NCI-H187 treated with DMSO at 0.1 percent for 48 hours (cell line): ENCODE results near the gene ANKRD13B.

Source experiments
- DNase-seq: peaks from one replicate; lab custom pipeline; 2025; lab: John Stamatoyannopoulos, UW

The ANKRD13B gene

DNA sequence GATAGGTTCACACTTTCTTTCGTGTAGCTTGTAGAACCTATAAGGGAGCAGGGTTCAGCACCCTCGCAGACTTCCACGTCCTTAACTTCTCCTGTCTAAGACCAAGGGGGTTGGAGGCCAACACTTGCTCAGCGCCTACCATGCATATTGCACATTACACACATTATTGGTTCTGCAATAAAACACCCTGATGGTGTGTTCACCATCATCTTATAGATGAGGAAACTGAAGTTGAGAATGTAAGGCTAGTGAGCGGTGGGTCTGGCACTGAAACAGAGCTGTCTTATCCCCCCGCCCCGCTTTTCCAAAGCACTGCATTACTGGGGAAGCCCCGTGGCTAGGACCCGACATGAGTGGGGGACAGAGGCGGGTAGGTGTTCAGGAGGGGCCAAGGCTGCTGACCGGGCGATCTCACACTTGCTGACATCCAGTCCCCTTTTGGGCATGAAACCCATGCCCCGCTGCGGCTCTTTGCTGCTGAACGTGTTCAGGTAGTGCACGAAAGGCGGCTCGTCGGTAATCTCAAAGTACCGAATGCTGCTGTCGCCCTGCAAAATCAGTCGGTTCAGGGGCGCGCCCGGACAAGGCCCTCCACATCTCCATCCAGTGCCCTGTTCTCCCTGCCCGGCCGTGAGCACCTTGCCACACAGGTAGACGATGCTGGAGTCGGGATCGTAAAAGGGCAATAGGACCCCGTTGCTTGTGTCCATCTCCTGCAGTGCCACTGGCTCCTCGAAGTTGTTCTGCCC, 23.5 kb downstream of the ANKRD13B start:
- no peak for DNase-seq

DNA sequence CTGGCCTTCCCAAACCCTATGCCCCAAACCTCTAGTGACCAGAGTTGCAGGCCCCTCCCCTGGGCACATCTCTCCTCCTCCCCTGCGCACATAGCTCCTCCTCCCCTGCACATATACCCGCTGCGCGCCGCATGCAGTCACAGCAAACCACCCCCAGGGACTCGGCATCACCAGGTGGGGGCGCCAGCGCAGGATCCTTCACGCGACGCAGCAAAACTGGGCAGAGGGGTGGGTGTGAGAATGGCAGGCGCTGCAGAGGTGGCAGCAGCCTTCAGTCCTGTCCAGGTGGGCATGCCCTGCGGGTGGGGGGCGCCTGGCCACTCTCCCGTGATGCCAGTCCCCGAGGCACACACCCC, 24.2 kb downstream of the ANKRD13B start:
- DNase-seq = no peak

DNA sequence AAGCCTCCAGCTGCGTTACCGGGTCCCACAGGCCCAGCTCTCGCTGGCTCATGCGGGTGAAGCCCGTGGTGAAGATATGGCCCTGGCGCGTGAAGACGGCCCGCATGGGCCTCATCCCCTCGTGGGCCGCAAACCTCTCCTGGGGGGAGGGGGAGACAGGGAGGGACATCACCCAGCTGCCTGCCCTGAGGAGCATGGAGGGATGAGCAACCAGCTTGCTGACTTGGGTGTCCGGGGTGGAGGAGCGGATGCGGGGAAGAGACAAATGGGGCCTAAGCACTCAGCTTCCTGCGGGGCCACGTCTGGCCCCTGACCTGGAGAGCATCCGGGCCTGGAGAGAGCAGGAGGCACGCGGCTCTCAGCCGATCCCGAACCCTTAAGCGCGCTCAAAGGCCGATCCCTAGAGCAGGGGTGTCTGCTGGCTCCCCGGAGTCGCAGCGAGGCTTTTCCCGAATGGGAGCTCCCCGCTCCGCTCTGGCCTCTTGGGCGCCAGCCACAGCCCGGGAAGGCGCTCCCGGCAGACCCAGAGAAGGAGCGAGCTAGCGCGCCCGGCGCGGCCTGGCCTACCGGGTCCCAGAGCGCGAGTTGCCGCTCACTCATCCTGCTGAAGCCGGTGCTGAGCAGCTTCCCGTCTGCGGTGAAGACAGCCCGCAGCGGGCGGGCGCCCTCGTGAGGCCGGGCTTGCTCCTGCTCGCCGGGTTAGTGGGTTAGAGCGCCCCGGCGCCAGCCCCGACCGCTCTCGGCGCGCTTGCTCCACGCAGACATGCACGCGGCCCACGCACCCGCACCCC, 24.7 kb downstream of the ANKRD13B start:
- DNase-seq = no peak

DNA sequence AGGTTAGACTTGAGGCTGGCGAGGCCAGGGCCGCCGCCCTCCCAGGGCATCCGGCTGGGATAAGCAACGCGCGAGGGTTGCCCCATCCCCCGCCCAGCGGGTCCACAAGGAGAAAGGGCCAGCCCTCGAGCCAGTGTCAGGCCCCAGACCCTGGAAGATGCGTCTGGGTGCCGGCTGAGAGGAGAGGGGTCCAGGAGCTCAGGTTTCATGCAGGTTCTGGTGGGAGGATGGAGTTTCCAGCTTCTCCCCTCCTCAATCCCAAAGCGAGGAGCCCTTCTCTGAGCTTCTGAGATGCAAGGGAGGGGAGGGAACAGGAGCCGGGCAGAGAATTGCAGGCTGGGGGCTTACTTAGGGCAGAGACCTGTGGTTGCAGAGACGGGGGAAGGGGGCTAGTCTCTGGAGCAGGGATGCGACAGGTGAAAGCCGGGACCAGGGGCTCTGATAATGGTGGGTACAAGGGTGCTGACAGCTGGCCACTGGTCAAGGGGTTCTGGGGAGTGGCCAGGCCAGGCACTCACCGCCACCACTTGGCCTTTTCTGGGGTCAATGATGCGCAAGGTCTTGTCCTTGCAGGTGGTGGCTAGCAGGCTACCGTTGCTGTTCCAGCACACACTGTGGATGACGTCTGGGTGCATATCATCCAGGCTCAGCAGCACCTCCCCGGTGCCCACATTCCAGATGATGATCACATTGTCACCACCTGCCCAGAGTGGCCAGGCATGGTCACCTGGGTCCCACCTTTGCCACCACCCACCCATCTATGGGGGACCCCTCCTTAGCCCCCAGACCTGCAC, 25.5 kb downstream of the ANKRD13B start:
- DNase-seq = no peak

DNA sequence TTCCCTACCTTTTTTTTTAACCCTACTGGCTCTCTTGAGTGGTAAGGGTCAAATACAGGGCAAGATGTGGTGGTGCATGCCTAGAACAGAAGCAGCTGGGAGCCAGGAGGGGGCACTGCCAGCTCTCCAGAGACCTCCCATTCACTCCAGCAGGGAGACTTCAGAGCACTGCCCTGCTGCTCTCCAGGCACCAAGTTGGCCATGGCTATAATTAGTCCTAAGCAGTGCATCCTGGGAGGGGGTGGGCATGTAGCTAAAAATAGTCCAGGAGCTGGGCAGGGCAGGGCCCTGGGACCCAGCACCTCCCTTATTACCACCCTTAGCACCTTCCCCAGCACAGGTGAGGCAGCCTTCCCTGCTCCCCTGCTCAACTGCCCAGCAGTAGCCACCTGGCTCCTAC, 26.3 kb downstream of the ANKRD13B start:
- no peak for DNase-seq

DNA sequence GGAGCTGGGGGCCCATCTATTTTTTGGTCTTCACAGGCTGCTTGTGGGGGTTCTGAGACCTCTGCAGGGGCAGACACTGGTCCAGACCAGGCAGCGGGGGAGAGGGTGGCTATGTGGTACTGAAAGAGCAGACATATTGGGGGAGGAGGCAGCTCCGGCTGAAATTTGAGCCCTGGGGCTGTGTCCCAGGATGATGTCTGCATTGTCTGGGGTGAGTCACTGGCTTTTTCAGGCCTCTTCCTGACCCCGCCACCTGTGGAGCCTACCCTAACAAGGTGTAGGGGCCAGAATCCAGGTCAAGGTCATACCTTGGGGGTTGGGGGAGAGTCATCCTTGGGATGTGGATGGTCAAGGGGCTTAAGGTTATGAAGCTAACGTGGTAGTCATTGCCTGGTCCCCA, 27.3 kb downstream of the ANKRD13B start:
- DNase-seq = no peak

DNA sequence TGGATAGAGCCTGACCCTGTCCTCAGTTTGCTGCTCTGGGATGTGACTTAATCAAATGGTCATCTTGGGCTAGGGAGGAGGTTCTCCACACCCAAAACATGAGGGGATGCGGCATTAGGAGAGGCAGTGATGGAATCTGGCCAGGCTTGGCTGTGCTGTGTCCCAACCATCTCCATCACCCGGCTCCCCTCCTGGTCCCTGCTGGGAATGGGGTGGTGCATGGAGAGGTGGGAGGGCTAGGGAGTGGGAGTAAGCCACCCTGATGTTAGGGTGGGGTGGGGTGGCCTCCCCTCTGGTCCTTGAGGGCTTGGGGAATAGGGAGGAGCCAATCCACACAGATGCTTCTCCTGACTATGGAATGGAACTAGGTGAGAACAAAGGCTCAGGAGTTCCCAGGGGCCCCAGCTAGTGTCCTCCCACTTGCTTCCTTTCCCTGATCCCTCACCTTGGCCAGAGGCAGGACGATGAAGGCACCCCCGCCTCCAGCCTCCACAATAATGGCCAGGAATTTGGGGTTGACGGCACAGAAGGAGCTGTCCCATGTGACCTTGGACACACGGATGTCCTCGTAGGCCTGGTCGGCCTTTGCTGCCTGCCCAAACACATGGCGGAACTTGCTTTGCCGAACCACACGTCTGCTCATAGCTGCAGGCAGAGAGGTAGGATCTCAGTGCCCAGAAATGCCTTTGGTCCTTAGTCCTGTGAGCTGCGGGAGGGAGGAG, 28.0 kb downstream of the ANKRD13B start:
- DNase-seq = no peak

DNA sequence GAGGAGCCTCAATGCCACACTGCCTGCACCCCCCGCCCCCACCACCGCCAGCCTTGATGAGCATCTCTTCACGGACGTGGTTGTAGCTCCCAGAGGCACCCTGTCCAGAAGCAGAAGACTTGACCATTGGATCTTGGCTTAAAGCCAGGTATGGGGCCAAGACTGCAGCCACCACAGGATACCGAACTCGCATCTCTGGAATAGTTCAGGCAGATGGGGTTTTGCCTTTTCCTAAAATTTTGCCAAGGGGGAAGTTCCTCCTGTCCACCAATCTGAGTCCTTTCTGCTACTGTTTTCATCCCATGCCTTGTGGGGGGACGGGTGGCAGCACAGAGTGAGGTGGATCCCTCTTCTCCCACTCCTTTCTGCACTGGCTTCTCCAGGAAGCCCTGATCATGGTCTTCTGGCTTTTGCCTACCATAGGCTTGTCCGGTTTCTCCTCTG, 28.8 kb downstream of the ANKRD13B start:
- DNase-seq = no peak

DNA sequence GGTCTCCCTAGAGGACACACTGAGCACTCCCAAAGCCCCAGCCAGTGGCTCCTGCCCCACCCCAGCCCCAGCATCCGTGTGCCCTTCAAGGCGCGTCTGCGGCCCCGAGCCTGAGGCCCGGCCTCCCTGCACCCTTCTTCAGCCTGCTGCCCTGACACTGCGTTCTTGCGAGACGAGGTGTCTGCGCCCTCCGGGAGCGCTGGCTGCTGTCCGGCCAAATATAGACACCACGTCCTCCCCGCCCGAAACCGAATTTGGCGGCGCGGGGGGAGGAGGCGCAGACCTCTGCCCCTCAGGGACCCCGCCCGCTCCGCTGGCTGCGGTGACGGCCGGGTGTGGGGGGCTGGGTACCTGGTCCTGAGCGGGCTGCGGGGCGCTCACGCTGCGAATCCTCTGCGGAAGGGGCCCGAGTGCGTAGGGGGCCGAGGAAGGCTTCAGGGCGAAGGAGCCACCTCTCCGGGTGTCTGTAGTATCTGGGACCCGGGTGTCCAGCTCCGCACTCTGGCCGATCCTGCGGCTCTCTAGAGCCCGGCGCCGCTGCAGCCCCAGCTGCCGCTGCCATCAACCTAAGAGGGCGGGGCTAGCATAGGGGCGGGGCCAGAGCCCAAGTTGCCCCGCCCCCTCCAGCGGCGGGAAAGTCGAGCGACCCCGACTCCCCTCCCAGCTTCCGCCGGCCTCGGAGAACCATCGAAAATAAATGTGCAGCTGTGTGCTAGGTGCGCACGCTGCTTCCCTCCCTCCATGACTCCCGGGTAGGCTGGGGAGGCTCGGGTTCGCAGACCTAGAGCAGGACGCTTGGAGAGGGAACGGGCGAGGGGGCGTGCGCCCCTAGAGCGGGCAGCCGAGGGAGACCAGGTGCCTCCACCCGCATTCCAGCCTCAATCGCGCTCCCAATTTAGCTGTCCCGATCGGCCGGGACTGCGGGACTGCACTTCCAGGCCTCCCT, 29.7 kb downstream of the ANKRD13B start, which contains the start of gene CORO6:
Gene CORO6, minus strand, starts transcription at position 576 of the 946 bp plus-strand sequence. CDS start 1,491 bp downstream, outside the sequence.
- no peak for DNase-seq

DNA sequence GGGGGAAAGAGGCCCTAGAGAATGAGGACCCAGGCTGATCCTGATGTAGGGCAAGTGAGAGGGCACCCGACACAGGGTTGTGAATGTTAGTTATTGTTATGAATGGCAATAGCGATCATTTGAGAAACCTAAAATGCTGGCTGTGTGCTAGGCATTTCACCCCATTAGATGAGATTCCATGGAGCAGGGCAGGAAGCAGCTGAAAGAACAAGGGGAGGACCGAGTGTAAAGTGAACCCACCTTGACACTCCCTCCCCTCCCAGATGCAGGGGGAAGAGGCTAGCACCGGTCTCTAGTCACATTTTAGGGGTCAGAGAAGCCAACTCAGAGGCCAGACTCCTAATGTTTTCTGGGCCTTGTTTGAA, 30.3 kb downstream of the ANKRD13B start:
- no peak for DNase-seq

DNA sequence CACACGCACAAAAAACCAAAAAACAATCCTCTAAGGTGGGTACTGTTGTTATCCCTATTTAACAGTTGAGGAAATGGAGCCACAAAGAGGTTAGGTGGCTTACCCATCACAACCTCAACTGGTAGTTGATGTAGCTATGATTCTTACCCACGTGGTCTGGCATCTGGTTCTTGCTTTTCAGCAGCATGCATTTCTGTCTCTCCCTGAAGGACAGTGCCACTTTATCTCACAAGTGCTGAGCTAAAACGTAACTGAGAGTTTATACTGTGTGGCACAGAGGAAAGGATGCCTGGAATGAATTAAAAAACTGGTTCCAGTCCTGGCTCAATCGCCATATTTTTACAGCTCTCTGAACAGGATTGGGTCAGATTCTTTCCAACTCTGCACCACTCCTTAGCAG, 31.7 kb downstream of the ANKRD13B start:
- DNase-seq = no peak

DNA sequence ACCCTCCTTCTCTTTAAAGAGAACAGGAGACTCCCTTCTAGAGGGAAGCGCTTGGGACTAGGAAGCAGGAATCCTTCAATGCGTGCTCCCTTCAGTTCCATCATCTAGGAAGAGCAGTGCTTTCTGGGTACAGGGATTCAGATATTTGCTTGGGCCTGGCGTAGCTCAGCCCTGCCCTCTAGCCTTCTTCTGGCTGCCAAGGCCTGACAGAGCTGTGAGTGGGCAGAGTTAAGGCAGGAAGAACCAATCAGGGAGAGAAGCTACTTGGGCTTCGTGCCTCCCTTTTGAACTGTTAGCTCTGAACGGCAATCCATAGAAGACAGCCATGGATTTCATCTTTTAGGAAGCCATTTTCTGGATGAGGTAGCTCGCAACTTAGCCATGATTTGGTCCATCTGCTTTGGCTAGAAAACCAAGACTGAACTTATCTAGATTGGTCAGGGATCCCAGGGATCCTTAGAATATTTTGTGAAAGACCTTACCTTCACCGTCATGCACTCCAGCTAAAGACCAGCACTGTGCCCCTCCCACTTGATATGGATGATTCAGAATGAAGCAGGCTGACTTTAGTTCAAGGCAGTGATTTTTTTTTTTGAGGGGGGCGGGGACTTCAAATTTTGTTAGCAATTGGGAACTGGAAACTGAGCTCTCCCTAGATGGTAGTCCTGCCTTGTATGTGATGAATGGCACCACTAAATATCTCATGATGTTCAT, 32.3 kb downstream of the ANKRD13B start:
- DNase-seq = no peak

DNA sequence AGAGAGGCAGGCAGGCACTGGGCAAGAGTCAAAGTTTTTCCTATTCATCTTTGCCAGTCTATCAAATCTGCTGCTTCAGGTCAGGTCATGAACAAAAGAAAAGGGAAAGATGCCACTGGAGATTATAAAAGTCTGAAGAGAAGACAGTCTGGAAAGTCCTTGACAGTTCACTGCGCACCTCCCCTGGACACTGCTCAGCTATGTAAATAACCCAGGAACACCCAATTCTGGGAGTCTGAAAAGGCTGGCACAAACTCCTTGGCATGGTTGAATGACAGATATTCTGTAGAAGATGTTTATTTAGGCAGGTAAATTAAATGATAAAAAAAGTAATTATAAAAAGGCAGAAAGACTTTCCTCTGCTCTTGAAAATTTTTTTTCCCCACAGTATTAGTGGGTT, 35.0 kb downstream of the ANKRD13B start:
- DNase-seq = no peak

DNA sequence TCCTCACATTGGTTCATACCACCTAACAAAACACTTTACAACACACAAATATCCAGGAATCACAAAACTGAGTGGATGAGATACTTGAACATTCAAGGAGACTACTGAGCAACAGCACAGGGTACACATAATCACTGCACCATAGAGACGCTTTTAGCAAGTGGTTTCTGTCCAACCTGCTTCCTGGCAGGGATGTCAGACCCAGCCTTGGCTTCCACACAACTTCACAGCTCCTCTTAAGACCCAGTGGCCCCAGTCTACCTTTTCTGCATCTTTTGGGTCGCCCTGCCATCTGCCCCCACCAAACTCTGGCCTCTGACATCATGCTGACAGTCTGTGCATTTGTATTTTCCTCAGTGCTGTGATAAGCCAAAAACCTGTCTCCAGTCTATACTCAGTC, 35.7 kb downstream of the ANKRD13B start:
- DNase-seq = no peak

DNA sequence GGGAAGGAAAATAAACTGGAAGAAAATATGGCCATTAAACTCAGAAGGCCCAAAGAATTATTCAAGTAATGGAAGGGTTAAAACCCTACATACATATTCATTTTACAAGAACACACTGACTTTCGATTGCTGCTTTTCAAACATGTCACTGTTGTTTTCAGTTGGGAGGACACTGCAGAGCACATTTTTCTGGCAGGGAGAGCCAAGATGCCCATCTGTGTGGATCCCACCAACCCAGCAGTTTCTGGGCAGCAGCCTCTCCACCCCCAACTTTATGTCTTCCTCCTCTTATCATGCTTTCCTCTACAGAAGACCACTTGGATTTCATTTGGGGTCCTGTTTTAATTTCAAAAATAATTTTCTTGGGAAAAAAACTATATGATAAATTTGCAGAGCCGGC, 36.9 kb downstream of the ANKRD13B start:
- DNase-seq = no peak

DNA sequence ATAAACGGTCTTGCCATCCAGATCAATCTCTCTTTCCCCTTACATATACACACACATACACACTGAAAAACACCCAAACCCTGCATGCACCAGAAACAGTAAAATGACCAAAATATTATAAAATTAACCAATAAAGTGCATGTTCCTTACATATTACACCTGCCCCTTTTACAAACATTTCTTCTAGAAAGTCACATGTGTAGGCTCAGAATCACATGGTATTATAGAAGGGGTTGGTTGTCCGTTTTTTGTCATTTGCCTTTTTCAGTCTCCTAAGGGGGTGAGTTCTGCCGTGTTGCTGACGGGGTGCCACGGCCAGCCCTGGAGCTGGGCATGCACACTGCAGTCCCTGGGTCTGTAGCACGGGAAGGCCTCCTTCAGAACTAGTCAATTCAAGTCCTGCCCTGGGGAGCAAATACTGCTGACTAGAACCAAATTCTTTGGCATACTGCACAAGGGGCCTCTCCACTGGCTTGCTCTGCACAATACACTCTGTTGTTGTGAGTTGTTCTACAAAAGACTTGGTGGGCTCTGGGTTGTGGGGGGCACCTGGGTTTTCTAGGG, 37.8 kb downstream of the ANKRD13B start:
- DNase-seq = no peak

DNA sequence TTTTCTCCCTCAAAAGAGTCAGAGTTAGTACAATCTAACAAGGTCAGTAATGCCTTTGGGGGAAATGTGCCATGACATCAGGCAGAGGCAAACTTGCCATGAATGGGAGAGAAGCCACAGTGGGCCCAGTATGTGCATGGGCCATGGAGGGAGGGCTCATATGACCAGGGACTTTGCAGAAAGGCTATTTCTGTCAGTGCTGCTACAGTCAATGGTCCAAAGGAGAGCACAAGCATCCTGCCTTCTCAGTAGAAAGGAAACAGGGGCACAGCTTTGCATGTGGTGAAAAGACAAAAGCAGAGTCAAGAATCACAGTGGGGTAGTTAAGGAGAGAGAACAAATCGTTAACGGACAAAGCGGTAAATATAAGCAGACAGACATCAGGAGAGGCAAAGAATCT, 41.0 kb downstream of the ANKRD13B start:
- no peak for DNase-seq

DNA sequence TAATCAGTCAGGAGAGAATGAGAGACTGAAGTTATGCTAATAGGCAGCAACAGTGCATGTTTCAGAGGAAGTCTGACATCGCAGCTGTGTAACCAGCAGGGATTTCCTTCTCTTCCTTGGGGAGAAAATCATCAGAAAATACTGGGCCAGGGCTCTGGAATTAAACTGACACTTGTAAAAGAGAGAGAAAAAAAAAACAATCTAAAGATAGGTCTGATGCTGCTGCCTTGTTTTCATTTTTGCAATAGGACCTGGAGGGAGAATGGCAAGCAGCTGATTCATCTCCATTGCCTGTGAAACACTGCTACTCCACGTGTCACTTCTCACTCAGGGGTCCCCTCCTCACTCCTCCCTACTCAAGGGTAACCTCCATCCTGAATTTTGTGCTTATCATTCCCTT, 47.5 kb downstream of the ANKRD13B start:
- no peak for DNase-seq

DNA sequence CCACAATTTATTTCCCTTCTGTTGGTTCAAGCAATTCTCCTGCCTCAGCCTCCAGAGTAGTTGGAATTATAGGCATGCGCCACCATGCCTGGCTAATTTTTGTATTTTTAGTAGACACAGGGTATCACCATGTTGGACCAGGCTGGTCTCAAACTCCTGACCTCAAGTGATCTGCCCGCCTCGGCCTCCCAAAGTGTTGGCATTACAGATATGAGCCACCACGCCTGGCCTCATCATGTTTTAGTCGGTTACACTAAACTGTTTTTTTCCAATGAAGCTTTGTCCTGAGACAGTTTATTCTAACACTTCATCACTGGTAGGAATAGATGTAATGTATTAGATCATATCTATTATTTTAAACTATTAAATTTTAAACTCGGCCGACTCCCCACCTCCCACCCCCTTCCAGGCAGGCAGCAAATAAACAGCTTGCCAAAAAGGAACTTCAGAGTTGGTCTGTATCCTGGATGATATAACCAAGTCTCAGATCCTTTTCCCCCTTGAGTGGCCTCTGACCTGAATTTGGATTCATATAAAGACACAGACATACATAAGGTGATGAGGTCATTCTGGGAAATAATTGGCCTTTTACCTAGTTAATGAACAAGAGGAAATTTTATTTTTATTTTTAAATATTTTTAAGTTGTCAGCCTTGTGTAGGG, 48.2 kb downstream of the ANKRD13B start:
- DNase-seq = no peak
